Fibroblast of villous mesenchyme (primary cell): Measurements from ENCODE around the gene SMOC1. TPM values are rescaled to one million over a fixed set of nuclear protein-coding genes. Genes with fewer than 3 reads are reported as not detected.

Source experiments
- DNase-seq: peaks from one replicate; pipeline ENCODE4 v3.0.0-alpha.2; 2010; ENCODE audit warnings: low read depth
- H3K4me3 ChIP-seq: 2 replicates; pipeline ENCODE4 v1.5.1; 2011; ENCODE audit warnings: low read depth, mild to moderate bottlenecking, low read length
- total RNA-seq: library from RNA; depleted of rRNA; stranded (reverse); fragments of >200 nt; gene quantifications from 2 replicates; pipeline ENCODE4 v1.2.3, GENCODE V29; 2012
- TF ChIP-seq, protein P1 (sequence below): IDR thresholded peaks from 2 replicates; pipeline ENCODE4 v1.5.1; 2012; ENCODE audit warnings: low read depth, mild to moderate bottlenecking, low read length; ENCODE audit not compliant: insufficient read depth

SMOC1 gene
- total RNA-seq, 1 donor, result not detected

DNA sequence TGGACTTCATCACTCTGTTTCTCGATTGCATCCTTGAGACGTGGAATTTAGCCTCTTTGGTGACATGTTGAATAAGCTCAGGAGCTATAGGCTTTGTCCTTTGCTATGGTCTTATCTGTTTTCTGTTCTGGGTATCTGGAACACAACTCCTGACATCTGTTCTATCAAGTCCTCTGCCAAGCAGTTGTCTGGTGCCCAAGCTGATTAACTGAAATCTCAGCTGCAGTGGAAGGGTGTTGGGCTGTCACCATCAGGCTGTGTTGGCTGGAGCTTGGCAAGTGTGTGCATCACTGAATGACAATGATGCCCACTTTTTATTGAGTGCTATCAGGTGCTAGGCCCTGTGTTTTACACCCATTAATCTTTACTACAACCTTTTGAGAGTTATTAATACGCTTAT is 77.8 kb downstream of the SMOC1 start:
- TF ChIP-seq, protein P1, sequence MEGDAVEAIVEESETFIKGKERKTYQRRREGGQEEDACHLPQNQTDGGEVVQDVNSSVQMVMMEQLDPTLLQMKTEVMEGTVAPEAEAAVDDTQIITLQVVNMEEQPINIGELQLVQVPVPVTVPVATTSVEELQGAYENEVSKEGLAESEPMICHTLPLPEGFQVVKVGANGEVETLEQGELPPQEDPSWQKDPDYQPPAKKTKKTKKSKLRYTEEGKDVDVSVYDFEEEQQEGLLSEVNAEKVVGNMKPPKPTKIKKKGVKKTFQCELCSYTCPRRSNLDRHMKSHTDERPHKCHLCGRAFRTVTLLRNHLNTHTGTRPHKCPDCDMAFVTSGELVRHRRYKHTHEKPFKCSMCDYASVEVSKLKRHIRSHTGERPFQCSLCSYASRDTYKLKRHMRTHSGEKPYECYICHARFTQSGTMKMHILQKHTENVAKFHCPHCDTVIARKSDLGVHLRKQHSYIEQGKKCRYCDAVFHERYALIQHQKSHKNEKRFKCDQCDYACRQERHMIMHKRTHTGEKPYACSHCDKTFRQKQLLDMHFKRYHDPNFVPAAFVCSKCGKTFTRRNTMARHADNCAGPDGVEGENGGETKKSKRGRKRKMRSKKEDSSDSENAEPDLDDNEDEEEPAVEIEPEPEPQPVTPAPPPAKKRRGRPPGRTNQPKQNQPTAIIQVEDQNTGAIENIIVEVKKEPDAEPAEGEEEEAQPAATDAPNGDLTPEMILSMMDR, result no peak
- no peak overlapping the region for H3K4me3 ChIP-seq
- no peak for DNase-seq

GRCh38 chr14:69957986-69958385 is 78.8 kb downstream of the SMOC1 start:
- TF ChIP-seq, protein P1, result no peak
- DNase-seq, result no peak
- no peak overlapping the region for H3K4me3 ChIP-seq

GRCh38 chr14:69959136-69959535 is 79.9 kb downstream of the SMOC1 start:
- TF ChIP-seq, protein P1, result no peak
- no peak for DNase-seq
- H3K4me3 ChIP-seq, result no peak overlapping the region

- DNase-seq, result no peak
- TF ChIP-seq, protein P1, result no peak
- H3K4me3 ChIP-seq, result no peak overlapping the region
Measured at GRCh38 chr14:69960296-69960695, 81.1 kb downstream of the SMOC1 start.

DNA sequence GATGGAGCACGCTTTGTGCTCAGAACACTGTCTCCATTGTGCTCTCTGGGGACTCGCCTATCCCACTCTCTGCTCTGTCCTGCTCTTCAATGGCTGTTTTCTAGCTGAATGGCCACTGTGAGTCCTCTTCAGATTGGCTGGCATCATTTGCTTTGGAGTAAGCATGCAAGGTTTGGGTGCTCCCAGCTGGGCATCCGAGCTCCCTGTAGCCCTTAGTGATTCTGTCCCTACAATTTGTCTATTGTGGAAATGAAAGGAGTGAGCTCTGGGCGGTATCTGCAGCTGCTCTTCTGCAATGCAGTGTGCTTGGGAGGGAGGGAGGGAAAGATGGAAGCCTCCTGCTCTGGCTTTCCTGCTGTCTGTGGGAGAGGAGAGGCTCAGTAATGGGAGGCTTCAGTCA is 84.8 kb downstream of the SMOC1 start:
- DNase-seq, result no peak
- no peak overlapping the region for H3K4me3 ChIP-seq
- TF ChIP-seq, protein P1, result no peak

DNA sequence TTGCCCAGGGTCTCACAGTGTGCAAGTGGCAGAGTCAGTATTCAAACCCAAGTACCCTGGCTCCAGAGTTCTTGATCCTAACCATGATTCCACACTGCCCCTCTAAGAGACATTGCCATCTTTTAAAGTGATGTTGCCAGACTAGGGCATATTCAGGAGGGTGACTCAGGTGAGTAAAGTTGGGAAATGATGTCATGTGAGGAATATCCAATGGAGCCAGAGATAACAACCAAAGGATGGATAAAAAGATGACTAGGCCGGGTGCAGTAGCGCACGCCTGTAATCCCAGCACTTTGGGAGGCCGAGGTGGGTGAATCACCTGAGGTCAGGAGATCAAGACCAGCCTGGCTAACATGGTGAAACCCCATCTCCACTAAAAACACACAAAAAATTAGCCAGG is 85.6 kb downstream of the SMOC1 start:
- H3K4me3 ChIP-seq, result no peak overlapping the region
- DNase-seq, result no peak
- TF ChIP-seq, protein P1, result no peak

DNA sequence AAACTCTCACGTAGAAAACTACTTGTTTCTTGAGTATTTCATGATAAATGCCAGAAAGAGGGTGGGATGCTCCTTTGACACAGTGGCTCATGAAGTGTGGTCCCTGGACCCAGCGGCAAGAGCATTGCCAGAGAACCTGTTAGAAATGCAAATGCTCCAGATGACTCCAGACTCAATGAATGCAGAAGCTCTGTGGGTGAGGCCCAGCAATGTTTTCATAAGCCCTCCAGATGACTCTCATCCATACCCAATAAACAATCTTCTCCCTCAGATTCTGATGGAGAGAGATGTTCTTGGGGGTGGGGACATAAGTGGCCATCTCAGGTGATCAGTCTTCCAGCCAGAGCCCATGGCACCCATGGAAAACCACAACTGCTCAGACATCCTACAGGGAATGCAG is 88.9 kb downstream of the SMOC1 start:
- DNase-seq, result no peak
- TF ChIP-seq, protein P1, result no peak
- H3K4me3 ChIP-seq, result no peak overlapping the region
